ENCODE data around the gene ELF1.

Gene ELF1

DNA sequence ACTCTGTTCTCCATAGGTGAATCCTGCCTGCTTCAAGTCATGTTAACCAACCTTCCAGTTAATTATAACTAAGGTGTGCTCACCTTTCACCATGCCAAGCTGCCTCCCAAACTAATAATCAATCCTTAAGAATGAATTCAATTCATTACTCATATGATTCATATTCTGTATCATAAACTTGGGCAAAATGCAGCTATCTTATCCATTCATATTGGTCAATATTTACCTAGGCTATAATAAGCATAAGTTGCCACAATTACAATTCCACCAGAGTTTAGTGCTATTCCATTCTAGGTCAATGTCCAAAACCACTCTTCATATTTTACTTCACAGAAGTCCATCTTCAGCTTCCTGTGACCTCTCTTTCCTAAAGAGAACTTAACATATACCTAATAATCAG lies 13.4 kb downstream of the ELF1 start:
- DNase-seq: no peak

DNA sequence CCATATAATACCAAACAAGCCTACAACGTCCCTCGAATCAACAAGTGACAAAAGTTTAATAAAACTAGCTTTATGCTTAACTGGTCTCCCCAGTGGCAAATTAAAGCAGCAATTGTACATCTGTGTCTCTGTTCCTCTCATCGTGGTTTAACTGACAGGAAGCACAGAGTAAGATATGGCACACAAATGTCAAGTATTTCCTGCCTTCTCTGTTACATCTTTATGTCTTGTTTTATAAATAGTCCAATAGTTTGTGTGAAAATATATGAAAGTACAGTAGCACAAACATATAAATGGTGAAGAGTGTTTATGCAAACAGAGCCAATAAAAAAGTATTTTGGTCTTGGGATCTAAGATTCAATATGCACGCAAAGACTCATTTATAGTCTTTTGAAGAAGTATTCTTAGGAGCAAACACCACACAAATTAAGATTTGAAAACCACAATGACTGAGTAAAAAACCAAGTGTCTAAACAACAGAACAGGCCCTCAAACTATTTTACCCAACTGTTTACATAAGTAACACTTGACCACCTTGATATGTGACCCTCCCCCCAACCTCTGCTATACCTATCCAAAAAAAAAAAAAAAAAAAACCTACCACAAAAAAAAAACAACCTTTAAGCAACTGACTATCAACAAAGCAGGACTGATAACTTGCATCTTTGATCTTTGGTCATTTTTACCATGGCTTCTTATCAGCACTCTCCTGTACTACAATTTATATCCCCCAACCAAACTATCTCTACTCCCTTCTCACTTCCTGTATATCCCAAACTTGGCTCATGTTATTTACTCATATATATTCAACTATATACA lies 14.0 kb downstream of the ELF1 start:
- DNase-seq: no peak

DNA sequence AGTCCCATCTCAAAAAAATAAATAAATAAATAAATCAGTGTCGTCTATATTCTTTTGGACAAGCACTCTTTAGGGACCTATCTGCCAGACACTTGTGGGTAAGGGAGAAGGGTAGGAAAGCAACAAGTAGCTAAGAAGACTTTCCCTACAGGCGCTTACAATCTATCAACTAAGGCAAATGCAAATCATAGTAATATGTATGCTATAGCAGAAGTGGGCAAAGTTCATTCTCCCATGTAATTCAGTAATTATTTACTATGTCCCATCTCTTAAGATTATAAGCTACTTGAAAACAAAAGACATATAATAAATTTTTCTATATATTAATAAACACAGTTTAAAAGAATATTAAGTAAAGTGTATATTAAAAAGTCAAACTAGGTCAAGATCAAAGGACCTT lies 16.5 kb downstream of the ELF1 start:
- no peak for DNase-seq

DNA sequence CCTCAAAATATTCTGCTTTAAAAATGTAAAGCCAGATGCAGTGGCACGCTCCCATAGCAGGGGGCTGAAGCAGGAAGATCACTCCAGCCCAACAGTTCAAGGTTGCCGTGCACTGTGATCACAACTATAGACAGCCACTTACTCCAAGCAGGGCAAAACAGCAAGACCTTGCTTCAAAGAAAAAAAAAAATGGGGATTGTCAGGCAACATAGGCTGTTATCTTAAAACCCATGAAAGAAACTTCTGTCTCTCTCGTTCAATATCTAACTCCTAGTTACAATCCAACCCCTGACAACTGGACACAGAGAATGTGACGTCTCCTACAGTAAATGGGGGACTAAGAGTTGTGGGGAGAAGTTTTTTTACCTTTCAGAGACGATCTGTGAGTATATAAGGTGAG lies 17.4 kb downstream of the ELF1 start:
- DNase-seq: no peak

DNA sequence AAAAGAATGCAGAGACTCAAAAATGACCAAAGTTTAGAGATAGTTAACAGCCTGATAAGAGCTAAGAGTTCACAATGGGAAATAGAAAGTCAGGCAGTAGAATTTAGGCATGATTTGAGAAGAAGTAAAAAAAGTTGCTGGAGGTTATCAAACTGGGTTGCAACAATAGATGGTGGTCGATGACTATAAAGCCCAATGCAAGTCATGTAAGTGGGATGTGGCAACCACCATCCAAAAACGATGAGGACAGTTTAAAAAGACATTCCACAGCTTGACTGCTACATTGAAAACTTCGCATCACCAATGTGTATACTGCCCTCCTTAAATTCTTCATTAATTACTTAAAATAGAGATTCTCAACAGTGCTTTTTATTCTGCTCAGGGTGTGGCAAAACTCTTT lies 19.7 kb downstream of the ELF1 start:
- DNase-seq: no peak

DNA sequence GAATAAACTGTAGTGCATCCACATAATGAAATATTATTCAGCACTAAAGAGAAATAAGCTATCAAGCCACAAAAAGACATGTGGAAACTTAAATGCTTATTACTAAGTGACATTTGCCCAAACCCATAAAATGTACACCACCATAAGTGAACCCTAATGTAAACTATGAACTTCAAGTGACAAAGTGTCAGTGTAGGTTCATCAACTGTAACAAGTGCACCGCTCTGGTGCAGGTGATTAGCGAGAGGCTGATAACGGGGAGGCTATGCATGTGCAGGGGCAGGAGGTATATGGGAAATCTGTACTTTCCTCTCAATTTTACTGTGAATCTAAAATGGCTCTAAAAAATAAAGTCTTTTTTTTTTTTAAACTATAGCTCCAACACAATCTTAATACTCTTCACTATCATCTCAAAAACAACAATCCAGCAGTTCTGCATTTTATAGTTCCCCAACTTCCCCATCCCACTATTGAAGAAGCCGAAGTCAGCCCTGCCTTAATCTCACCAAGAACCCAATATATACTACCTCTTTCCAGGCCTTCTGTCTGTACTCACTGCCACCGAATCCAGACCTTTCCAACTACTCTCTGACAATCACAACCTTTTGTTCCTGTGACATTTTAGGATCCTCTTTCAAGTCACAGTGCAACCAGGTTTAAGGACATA lies 22.6 kb downstream of the ELF1 start:
- no peak for DNase-seq

DNA sequence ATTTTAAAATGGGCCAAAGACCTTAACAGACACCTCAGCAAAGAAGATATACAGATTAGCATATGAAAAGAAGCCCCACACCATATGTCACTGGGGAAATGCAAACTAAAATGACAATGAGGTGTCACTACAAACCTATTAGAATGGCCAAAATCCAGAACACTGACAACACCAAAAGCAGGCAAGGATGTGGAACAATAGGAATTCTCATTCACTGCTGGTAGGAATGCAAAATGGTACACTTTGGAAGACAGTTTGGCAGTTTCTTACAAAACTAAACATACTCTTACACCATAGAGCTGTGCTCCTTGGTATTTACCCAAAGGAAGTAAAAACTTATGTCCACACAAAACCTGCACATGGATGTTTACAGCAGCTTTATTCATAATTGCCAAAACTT lies 23.1 kb downstream of the ELF1 start:
- DNase-seq: no peak

DNA sequence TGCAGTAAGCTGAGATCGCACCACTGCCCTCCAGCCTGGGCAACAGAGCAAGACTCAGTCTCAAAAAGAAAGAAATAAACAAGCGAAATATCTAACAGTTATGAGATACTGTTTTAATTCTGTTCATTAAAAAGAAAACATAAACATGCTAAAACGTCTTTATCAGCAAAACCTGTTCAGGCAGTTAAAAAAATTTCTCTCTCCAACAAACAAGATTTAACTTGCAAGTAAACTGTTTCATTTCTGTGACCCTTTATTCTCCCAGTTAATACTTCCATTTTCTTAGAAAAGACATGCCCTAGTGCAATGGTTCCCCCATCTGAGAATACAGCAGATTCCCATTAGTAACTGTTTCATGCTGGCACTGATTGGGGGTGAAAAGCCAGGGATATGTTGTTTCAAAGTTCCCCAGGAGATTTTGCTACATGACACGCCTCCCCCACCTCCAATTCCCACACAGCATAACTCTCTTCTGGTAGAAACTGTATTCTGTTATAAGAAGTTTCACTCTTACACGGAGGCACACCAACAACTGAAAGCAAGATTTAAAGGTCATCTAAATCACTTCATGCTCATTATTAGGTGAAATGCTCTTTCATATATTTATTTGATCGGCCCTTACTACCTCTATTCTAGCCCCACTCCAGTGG lies 24.4 kb downstream of the ELF1 start:
- no peak for DNase-seq

DNA sequence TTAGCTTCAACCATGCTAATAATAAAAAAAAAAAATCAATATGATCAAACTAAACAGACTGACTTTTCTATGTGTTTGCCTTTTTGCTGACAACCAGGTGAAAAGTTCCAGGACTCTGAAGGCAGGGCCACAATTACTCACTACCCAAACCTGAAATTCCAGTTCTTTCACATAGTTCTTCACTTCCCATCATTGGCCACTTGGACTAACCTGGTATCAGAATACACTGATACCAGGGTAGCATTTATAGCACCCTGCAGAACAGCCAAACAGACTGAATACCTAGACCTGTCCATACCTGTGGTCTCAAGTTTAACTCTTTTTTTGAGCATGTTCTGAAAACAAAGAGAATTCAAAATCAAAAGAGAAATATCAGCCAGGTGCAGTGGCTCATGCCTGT lies 25.1 kb downstream of the ELF1 start:
- DNase-seq: no peak

DNA sequence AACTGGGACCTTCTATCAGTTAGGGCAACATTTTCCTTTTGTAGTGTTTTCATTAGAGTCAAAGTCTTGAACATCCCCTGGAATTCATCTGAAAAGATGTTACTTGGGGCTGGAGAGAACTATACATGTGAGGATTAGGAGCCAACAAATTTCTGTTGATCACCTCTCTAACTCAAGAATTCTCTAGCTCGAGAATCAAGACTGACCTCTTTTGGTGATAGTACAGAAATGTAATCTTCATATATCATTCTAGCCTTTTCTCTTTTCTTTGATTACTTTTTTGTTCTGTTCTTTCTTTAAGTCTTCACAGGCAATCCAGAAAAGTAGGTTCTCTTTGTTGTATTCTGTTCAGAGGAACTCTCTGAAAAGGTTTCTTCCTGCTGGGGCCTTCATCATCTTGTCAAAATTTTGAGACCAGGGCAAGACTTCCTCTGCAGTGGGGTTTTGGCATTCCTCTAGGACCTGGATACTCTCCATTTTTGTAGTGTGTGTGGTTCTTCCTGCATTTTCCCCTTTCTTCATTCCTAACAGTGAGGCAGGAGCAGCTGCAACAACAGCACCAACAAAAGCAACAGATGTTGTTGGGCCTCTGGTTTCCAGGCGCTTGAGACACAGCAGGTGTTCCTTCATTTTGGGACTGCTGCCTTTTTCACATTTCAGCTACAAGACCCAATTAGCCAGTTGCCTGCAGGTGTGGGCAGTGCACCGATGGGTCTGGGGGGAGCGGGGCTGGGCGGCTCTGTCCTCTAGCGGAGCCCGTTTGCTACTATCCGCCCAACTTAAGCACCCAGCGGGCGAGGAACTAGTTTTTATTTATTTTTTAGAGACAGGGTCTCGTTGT lies 26.2 kb downstream of the ELF1 start:
- no peak for DNase-seq

DNA sequence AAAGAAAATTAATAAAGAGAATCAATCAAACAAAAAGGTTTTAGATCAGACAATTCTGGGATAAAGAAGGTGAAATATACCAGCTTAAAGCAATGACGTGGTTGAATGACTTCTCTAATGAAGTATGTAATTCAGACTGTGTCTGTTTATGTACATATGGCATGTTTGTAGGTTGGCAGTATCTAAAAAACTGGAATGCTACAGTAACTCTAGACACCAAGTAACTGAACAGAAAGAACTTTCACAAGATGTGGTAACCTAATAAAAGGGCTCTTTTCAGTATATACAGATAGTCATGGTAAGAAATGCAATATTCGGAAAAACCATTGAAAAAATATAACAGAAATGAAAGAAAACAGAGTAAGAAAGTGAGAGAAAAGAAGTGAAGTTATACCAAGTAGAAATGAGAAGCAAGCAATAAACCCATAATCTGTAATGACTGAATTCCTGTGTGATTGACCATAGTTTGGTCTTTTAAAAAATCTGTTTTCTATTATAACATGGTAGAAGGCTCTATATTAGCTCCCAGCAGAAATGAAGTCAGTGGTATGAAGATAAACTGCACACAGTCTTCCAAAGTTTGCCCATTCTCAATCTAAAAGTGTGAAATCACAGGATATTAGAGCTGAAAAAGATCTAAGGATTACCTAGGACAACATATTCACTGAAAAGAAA lies 31.4 kb downstream of the ELF1 start:
- no peak for DNase-seq

DNA sequence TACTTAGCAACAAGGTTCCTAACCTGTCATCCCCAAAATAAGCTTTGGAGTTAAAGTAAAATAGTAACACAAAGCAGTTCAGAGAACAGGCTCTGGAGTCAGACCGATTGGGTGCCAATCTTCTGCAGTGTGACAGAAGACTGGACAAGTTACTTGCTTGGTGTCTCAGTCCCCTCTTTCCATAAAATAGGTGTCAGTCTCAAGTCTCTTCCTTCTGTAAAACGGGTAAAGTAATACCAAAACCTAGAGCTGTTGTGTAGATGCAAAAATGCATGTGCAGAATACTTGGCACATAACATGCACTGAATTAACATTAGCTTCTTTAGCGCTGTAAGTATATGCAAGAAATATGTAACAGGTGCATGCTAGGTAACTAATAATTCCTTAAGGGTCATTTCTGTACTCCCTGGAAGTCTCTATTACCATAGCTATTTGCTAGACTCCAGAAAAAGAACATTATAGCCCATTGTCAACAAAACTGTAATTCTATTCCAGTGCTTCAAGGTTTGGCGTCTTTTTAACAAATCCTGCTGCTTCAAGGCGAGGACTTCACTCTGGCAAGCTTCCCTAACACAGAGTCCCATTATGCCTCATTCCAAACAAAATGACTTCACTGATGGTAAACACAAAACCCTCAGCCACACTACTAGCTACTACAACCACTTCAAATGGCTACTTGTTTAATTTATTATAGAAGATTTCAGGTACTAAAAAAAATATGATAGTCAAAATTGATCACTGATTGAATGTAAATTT lies 32.8 kb downstream of the ELF1 start:
- no peak for DNase-seq

DNA sequence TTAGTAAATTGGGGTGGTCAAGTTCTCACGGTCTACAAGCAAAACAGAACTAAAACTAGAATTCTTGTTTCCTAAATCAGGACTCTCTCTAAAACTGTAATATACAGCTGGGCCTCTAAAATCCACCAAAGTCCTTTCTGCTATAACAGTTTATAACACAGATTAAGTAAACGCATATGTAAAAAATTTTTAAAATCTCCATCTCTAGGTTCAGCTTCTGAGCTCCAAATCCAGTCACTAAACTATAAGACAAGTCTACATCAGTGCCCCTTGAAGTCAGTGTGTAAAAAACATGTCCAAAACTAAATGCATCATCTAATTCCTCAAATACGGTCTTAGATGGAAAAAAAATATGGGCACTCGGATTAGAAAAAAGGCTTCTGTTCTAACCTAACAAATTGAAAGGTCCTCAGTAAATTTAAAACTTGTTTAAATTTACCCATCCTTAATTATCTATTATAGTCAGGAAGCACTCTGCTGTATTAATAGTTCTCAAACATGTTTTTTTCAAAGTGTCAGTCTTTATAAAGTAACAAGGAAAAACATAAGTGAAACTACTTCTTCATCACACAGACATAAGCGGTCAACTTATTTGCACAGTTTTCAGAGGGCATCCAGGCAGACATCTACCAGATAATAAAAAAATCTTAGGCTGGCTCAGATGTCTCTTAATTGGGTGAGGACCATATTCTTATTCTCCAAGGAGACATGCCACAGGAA lies 33.6 kb downstream of the ELF1 start:
- no peak for DNase-seq

DNA sequence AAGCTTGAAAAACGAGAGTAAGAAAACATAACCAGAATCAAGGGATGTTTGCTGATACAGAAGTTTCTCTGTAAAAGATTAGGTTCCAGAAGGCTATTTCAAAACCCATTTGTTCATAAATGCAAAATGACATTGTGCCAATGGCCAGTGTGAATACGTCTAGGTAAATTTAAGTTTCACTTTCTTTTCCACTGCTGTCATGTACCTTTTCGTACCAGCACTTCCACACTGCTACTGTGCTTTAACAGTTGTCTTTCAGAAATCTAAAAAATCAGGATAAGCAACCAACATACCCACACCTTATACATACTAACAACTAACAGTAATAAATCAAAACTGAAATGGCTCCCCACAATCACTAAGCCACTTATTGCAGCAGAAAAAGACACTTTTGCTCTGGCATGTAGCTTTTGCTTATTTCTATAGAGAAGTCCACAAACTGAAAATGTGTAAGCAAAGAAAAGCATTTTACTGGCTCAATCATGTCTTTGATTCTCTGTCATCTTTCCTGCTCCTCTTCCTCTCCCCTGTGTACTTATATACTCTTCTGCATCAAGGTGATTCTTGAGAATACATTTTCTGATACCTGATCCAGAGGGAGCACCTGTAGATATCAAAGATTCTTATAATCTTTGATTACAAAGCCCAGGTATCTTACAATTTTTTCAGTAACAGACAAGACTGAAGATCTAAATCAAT lies 34.3 kb downstream of the ELF1 start:
- no peak for DNase-seq

DNA sequence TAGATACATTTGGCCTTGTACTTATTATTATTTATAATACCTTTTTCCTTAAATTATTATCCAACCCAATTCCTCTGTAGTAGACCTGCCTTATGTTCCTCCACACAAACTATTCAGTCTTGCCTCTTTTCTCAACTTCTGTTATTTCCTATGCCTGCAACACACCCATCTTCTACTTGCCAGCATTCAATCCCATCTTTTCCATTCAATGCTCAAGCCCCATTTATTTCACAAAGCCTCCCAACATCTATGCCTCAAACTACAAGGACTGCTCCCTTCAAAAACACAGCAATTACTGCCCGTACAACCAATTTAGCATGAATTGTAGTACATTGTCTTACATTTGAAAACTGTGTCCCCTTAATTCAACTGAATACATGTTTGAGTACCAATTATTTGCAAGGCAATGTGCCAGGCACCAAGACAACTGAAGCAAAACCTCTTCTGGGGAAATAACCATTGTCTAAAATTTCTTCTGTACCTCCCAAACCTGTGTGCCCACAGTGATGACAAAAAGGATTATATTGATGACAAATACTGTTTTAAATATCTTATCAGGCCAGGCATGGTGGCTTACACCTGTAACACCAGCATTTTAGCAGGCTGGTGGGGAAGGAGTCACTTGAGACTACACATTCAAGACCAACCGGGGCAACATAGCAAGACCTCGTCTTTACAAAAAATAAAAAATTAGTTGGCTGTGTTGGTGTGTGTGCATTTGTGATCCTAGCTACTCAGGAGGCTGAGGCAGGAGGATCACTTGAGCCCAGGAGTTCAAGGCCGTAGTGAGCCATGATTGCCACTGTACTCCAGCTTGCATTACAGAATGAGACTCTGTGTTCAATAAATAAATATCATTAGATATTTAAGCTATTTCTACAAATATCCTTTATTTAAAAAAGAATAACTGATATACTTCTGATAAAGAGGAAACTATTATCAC lies 35.1 kb downstream of the ELF1 start:
- no peak for DNase-seq

DNA sequence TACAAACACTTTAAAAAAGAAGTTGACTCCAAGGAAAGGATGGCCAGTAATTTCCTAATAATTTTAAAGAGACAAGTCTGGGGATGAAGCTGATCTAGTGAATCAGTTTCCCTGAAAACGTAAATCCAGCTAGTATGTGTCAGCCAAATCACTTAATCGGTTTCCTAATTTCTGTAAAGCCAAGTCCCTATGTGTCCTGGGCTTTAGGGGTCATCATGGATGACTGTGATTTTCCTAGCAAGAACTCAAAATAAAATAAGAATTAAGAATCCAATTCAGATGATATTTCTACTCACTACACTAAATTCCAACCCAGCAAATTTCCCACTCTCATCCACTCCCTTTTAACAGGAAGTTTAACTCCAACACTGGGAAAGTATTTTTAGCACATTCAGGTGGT lies 35.9 kb downstream of the ELF1 start:
- DNase-seq: no peak

DNA sequence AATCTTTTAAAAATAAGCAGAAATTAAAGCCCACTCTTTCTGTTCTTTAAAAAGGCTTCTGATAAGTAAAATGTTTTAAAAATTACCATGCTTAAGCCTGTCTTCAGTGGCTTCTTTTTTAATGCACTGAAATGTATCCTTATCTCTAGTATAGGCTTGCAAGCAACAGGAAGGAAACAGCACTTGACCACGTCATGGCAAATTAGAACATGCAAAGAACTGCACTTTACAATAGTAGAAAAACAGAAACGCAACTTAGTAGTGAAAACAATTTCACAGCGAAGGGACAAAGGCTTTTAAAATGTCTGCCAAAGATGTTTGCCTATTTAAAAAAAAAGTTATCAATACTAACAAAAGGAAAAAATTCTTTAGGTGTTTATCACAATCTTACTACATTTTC lies 36.3 kb downstream of the ELF1 start:
- no peak for DNase-seq

DNA sequence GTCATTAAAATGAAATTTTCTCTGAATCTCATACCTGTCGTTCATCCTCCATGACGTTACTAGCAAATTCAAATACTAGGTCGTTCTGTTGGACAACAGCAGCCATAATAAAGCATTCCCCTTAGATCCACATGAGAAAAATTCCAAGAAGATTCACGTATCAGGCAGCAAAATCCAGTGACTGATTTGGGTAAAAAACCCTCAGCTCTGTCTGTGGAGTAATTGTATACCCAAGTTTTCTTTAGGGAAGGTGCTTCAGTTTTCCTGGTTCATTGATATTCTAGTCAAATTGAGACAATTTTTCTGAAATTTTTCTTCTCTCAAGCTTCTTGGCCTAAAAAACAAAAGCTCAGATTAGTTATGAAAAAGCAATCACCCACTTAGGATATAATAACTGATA lies 37.2 kb downstream of the ELF1 start:
- DNase-seq: no peak

DNA sequence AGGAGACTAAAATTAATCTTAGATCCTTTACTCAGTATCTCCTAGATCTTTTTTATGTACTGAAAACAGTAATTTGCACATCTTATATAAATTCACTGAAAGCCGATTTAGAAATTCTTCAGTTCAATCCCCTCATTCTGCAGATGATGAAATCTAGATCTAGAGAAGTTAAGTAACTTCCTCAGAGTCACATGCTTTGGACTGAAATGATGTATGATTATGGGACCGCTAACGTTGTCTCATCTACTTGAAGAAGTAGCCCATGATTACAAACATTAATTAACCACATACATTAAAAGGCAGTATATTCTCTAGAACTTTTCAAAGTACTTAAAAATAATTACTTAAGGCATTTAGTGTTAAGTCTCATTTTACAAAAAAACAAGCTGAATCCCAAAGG lies 37.8 kb downstream of the ELF1 start:
- no peak for DNase-seq

Measured in T-helper 9 cell (primary cell).